ENCODE data around the gene PIEZO1. TPM values are rescaled to one million over a fixed set of nuclear protein-coding genes. Genes with fewer than 3 reads are reported as not detected.

The PIEZO1 gene
- total and polyA plus RNA-seq, 2 donors from 2014 or later: 103 to 124 TPM

DNA sequence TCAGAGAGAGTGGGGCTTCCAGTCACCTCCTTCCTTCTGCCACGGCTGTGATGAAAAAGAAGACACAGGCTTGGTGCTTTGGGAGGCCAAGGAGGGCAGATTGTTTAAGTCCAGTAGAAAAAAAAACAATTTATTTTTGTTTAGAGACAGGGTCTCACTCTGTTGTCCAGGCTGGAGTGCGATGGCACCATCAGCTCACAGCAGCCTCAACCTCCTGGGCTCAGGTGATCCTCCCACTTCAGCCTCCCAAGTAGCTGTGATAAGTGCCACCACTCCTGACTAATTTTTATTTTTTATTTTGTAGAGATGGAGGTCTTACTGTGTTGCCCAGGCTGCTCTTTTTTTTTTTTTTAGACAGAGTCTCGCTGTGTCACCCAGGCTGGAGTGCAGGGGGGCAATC, 119.5 kb downstream of the PIEZO1 start:
- TF ChIP-seq, protein P1, sequence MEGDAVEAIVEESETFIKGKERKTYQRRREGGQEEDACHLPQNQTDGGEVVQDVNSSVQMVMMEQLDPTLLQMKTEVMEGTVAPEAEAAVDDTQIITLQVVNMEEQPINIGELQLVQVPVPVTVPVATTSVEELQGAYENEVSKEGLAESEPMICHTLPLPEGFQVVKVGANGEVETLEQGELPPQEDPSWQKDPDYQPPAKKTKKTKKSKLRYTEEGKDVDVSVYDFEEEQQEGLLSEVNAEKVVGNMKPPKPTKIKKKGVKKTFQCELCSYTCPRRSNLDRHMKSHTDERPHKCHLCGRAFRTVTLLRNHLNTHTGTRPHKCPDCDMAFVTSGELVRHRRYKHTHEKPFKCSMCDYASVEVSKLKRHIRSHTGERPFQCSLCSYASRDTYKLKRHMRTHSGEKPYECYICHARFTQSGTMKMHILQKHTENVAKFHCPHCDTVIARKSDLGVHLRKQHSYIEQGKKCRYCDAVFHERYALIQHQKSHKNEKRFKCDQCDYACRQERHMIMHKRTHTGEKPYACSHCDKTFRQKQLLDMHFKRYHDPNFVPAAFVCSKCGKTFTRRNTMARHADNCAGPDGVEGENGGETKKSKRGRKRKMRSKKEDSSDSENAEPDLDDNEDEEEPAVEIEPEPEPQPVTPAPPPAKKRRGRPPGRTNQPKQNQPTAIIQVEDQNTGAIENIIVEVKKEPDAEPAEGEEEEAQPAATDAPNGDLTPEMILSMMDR (IDR thresholded peaks at IDR 0.05; ENCODE audit: borderline replicate concordance, extremely low read depth, insufficient read depth): no peak
- Histone ChIP-seq H3K27me3 (ENCODE audit: control insufficient read depth, insufficient read depth, low read length) (no peaks in the 10 kb centered on the region), H3K27ac (ENCODE audit: low read depth in 2 of 2, low read length in 2 of 2) (no peak overlapping the region), H3K4me1 (ENCODE audit: control insufficient read depth in 2 of 3, insufficient read depth in 2 of 3, low read depth in 1 of 3, low read length in 3 of 3) (peaks cover 0 to 4% (median 0%) of the 10 kb centered on the region in 3 donors), H3K9me3 (ENCODE audit: control insufficient read depth in 2 of 3, insufficient read depth in 1 of 3, low read length in 3 of 3) (no peaks in the 10 kb centered on the region), H3K4me3 (ENCODE audit: low read length in 3 of 3) (no peak overlapping the region), H3K36me3 (ENCODE audit: control insufficient read depth in 2 of 3, insufficient read depth in 3 of 3, low read length in 3 of 3) (no peaks in the 10 kb centered on the region), H3K9ac (ENCODE audit: low read length in 3 of 3) (no peak overlapping the region)
- no peak for DNase-seq
- no peak for FAIRE-seq
- intact Hi-C loops (cut with DNase I): no loop called here

Small RNAs within 50 kb of the gene (microRNA-seq; reads per million reads assigned to microRNA genes)
- not detected for gene MIR4722

Other genes starting within 250 kb of the PIEZO1 start
- 38.2 TPM for gene ZC3H18, start 214.8 kb downstream of the PIEZO1 start, total RNA-seq
- 11.4 TPM for gene ZC3H18, start 214.8 kb downstream of the PIEZO1 start, polyA plus RNA-seq (ENCODE audit: insufficient read depth, low read depth, low replicate concordance)
- gene IL17C, start 146.6 kb downstream of the PIEZO1 start, total RNA-seq: not detected
- gene IL17C, start 146.6 kb downstream of the PIEZO1 start, polyA plus RNA-seq (ENCODE audit: insufficient read depth, low read depth, low replicate concordance): not detected
- 395 TPM for gene CYBA, start 134.2 kb downstream of the PIEZO1 start, total RNA-seq
- gene CYBA, start 134.2 kb downstream of the PIEZO1 start, polyA plus RNA-seq (ENCODE audit: insufficient read depth, low read depth, low replicate concordance): 263 TPM
- 35.4 TPM for gene MVD, start 122.1 kb downstream of the PIEZO1 start, total RNA-seq
- 48.9 TPM for gene MVD, start 122.1 kb downstream of the PIEZO1 start, polyA plus RNA-seq (ENCODE audit: insufficient read depth, low read depth, low replicate concordance)
- gene SNAI3, start 98.7 kb downstream of the PIEZO1 start, total RNA-seq: 2.3 TPM
- gene SNAI3, start 98.7 kb downstream of the PIEZO1 start, polyA plus RNA-seq (ENCODE audit: insufficient read depth, low read depth, low replicate concordance): 0.75 TPM
- 31.4 TPM for gene RNF166, start 78.8 kb downstream of the PIEZO1 start, total RNA-seq
- gene RNF166, start 78.8 kb downstream of the PIEZO1 start, polyA plus RNA-seq (ENCODE audit: insufficient read depth, low read depth, low replicate concordance): 16.3 TPM
- 18.8 TPM for gene CTU2, start 78.7 kb downstream of the PIEZO1 start, total RNA-seq
- gene CTU2, start 78.7 kb downstream of the PIEZO1 start, polyA plus RNA-seq (ENCODE audit: insufficient read depth, low read depth, low replicate concordance): 11.1 TPM
- gene CDT1, start 18.6 kb upstream of the PIEZO1 start, total RNA-seq: 1.5 TPM
- gene CDT1, start 18.6 kb upstream of the PIEZO1 start, polyA plus RNA-seq (ENCODE audit: insufficient read depth, low read depth, low replicate concordance): 0.56 TPM
- 105 TPM for gene APRT, start 26.7 kb upstream of the PIEZO1 start, total RNA-seq
- gene APRT, start 26.7 kb upstream of the PIEZO1 start, polyA plus RNA-seq (ENCODE audit: insufficient read depth, low read depth, low replicate concordance): 204 TPM
- gene GALNS, start 71.7 kb upstream of the PIEZO1 start, total RNA-seq: 37.2 TPM
- gene GALNS, start 71.7 kb upstream of the PIEZO1 start, polyA plus RNA-seq (ENCODE audit: insufficient read depth, low read depth, low replicate concordance): 15.8 TPM
- gene TRAPPC2L, start 71.9 kb upstream of the PIEZO1 start, total RNA-seq: 48.3 TPM
- 155 TPM for gene TRAPPC2L, start 71.9 kb upstream of the PIEZO1 start, polyA plus RNA-seq (ENCODE audit: insufficient read depth, low read depth, low replicate concordance)
- gene PABPN1L, start 81.4 kb upstream of the PIEZO1 start, total RNA-seq: not detected
- not detected for gene PABPN1L, start 81.4 kb upstream of the PIEZO1 start, polyA plus RNA-seq (ENCODE audit: insufficient read depth, low read depth, low replicate concordance)
- 8.0 TPM for gene CBFA2T3, start 192.0 kb upstream of the PIEZO1 start, total RNA-seq
- gene CBFA2T3, start 192.0 kb upstream of the PIEZO1 start, polyA plus RNA-seq (ENCODE audit: insufficient read depth, low read depth, low replicate concordance): 0.75 TPM

All from kidney (tissue), 14 donors.